Small intestine (tissue), 7 donors: ENCODE results near the gene PTPRR. TPM values are rescaled to one million over a fixed set of nuclear protein-coding genes. Genes with fewer than 3 reads are reported as not detected.
"Not testable (repeated sequence)": the region's sequence is repeated elsewhere in the genome, so short reads cannot be mapped to it uniquely, and the experiment has no call there.

Experiments used
- DNase-seq, 2 donors: peaks; one replicate each; pipeline versions ENCODE4 v3.0.0 to v3.0.0-alpha.2; 2013
- FAIRE-seq: peaks from 2 replicates; lab custom pipeline; 2012; peaks lifted over from hg19 to GRCh38; lab: Jason Lieb, UNC
- H3K27ac ChIP-seq, 3 donors: one replicate each; pipeline ENCODE4 v1.5.1; 2013; ENCODE audit warnings: low read length in 2 of 3, mild to moderate bottlenecking in 2 of 3, control low read depth in 1 of 3, inconsistent platforms in 1 of 3, low read depth in 1 of 3, moderate library complexity in 1 of 3
- H3K27me3 ChIP-seq, 3 donors: one replicate each; pipeline ENCODE4 v1.6.1; 2013; ENCODE audit warnings: low read length in 3 of 3, inconsistent platforms in 1 of 3; ENCODE audit not compliant: control insufficient read depth in 3 of 3, insufficient read depth in 3 of 3
- H3K36me3 ChIP-seq, 3 donors: one replicate each; pipeline ENCODE4 v1.6.1; 2013; ENCODE audit warnings: low read length in 3 of 3, inconsistent platforms in 1 of 3, low read depth in 1 of 3, mild to moderate bottlenecking in 1 of 3, moderate library complexity in 1 of 3; ENCODE audit not compliant: control insufficient read depth in 3 of 3, insufficient read depth in 2 of 3
- H3K4me1 ChIP-seq, 3 donors: one replicate each; pipeline ENCODE4 v1.6.1; 2013; ENCODE audit warnings: low read length in 2 of 3, inconsistent platforms in 1 of 3, low read depth in 1 of 3, mild to moderate bottlenecking in 1 of 3, moderate library complexity in 1 of 3; ENCODE audit not compliant: control insufficient read depth in 3 of 3, insufficient read depth in 2 of 3
- H3K4me3 ChIP-seq, 3 donors: one replicate each; pipeline ENCODE4 v1.5.1; 2013; ENCODE audit warnings: low read length in 3 of 3, control low read depth in 1 of 3, inconsistent platforms in 1 of 3, low read depth in 1 of 3, mild to moderate bottlenecking in 1 of 3, moderate library complexity in 1 of 3
- H3K9me3 ChIP-seq, 2 donors: one replicate each; pipeline ENCODE4 v1.6.1; 2013; ENCODE audit warnings: low read depth in 1 of 2, low read length in 1 of 2; ENCODE audit not compliant: control insufficient read depth in 2 of 2, insufficient read depth in 1 of 2
- WGBS, 3 donors: extraction: QIAGEN DNeasy Blood & Tissue Kit; methylation state at CpG; one replicate each; pipeline ENCODE4 v1.1.7; 2013; 5-methylcytosine and 5-hydroxymethylcytosine counted together
- polyA plus RNA-seq, 4 donors: library from polyadenylated mRNA; stranded (reverse) in 3 of 4; unstranded in 1 of 4; fragments of 200-250 nt in 3 of 4; fragments of 120-200 nt in 1 of 4; gene quantifications; one replicate each; pipeline versions ENCODE4 v1.2.1 to v1.2.3, GENCODE V29; 2013
- donor health status: healthy with polysubstance abuse.
- donor health status: control.
- donor health status: control.
- donor health status: Bipolar disorder and iron deficiency.
- donor health status: healthy.

The PTPRR gene
- polyA plus RNA-seq, 4 donors: 0.84 to 18.9 (median 5.4) TPM

DNA sequence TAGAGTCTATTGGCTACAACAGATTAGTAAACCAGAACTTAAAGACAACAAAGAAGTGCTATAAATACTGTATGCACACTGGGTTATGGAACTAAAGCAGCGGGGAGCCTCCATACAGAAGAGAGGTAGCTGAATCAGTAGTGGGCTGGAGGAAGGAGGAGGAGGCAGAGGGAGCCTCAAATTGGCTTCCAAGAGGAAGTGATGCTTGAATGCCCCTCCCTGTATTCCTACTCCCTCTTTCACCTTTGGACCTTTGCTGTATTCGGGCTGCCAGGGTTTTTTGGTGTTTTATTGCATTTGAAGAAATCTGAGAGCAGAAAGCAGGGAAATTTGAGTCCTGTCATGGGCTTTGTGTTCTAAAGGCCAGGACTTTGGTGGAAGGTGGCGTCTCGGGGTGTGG lies 179.3 kb downstream of the PTPRR start:
- peaks cover 0 to 4% (median 0%) of the 10 kb centered on the region in 3 donors for H3K4me1 ChIP-seq
- 35 to 62% (median 42%) methylated on average over 4 of the region's 4 CpGs for WGBS, 3 donors
- no peaks in the 10 kb centered on the region for H3K36me3 ChIP-seq
- no peaks in the 10 kb centered on the region for H3K27me3 ChIP-seq
- FAIRE-seq: no peak
- peak overlapping the region in 1 of 3 donors; percentile 22 for H3K27ac ChIP-seq
- H3K4me3 ChIP-seq: no peak overlapping the region
- no peaks in the 10 kb centered on the region for H3K9me3 ChIP-seq
- peak; percentile 48 to 51 for DNase-seq

DNA sequence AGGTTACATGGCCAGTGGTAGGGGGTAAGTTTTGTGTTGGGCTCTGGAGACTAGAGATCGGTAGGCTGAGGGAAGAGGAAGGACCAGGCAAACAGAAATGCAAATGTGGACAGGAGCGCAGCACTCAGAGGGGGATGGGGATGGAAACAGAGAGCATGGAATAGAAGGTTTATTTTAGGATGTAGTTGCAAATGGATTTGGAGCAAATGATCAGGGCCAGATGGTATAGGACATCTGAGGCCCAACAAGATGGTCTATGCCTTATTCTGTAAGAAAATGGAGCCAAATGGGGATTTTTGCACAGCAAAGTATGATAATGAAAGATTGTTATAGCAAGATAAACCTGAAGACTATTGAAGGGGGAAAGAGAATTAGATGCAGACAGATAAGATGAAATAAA lies 180.8 kb downstream of the PTPRR start:
- DNase-seq (no peak), FAIRE-seq (no peak)
- no peak overlapping the region for H3K27ac ChIP-seq
- H3K27me3 ChIP-seq: no peaks in the 10 kb centered on the region
- H3K36me3 ChIP-seq: no peaks in the 10 kb centered on the region
- 90 to 100% (median 91%) methylated on average over 2 of the region's 2 CpGs for WGBS, 3 donors
- peaks cover 0 to 4% (median 0%) of the 10 kb centered on the region in 3 donors for H3K4me1 ChIP-seq
- H3K4me3 ChIP-seq: no peak overlapping the region
- no peaks in the 10 kb centered on the region for H3K9me3 ChIP-seq

DNA sequence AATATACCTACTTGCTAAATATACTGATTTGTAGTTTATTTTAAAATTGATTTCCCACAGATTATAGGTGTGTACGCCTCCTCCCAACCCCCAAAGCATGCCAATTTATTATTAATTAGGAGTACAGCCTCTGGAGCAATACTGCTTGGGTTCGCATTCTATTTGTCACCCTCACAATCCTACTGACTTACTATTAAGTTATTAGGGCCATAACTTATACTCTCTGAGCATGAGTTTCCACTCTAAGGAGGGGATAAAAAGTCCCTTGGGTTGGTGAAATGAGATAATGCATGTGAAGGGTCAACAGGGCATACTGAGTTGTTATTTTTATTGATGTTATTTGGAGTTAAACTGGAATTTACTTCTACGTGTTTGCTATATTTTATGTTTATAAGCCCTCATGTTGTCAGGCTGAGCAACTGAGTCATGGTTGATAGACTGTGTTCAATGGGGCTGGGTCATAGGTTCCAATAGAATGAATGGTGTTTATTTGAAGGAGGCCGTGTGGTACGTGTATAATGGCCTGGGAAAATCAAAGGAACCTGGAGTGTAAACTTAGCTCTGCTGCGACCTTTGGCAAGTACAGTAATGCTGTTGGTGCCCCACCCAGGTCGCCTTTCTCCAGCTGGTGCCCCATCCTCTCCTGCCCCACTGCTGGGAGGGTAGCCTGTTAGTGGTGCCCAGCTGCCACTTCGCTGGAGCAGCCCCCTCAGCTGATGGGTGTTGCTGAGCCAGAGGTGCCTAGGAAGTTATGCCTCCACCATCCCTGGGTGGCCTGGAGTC lies 184.0 kb downstream of the PTPRR start:
- Histone ChIP-seq H3K9me3 (no peaks in the 10 kb centered on the region), H3K4me3 (no peak overlapping the region), H3K4me1 (peaks cover 0 to 2% (median 0%) of the 10 kb centered on the region in 3 donors), H3K27me3 (no peaks in the 10 kb centered on the region), H3K27ac (no peak overlapping the region), H3K36me3 (no peaks in the 10 kb centered on the region)
- FAIRE-seq: no peak
- peak; percentile 56 to 80 for DNase-seq
- 39 to 71% (median 48%) methylated on average over 8 of the region's 8 CpGs for WGBS, 3 donors

DNA sequence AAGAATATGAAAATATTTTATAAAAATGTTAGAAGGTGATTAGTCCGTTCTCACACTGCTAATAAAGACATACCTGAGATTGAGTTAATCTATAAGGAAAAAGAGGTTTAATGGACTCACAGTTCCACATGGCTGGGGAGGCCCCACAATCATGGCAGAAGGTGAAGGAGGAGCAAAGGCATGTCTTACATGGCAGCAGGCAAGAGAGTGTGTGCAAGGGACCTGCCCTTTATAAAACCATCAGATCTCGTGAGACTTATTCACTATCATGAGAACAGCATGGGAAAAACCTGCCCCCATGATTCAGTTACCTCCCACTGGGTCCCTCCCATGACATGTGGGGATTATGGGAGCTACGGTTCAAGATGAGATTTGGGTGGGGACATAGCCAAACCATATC lies 185.3 kb downstream of the PTPRR start:
- H3K4me3 ChIP-seq, H3K36me3 ChIP-seq, H3K4me1 ChIP-seq, DNase-seq, H3K27ac ChIP-seq, FAIRE-seq, H3K9me3 ChIP-seq, H3K27me3 ChIP-seq: not testable (repeated sequence)
- 85 to 90% (median 86%) methylated on average over 3 of the region's 3 CpGs for WGBS, 3 donors

DNA sequence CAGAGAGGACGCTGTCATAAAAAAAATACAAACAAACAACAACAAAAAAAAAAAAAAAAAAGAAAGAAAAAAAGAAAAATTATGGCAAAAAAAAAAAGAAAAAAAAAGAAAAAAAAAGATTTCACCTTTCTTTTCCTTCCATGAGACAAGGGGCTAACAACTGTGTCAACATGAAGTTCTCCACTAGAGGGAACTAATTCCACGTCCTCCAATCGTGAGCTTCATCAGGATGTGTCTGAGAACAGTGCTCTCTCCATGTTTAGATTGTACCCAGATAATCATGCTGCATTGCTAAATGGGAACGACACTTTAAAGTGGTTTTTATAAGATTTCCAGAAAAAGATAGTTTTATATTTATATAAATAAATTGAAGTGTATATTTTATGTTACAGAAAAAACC lies 187.2 kb downstream of the PTPRR start:
- 2 to 4% (median 3%) methylated on average over 4 of the region's 4 CpGs for WGBS, 3 donors
- DNase-seq: peak; percentile 79 to 82
- no peak overlapping the region for H3K4me3 ChIP-seq

DNA sequence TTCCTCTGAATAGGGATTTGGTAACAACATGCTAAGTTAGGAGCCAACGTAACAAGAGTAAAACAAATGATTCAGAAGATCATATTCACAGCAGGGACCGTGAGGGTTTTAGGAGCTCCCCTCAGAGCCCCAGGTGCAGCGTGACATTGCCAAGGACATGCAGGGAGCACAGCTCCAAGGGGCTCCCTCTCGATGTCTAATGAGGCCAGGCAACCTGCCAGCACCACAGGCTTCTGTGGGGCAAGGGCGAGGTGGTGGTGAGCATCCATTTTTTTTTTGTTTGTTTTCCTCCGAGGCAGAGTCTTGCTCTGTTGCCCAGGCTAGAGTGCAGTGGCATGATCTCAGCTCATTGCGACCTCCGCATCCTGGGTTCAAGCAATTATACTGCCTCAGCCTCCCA lies 188.3 kb downstream of the PTPRR start:
- Histone ChIP-seq H3K36me3 (no peaks in the 10 kb centered on the region), H3K27me3 (no peaks in the 10 kb centered on the region), H3K9me3 (no peaks in the 10 kb centered on the region), H3K4me3 (no peak overlapping the region), H3K4me1 (no peaks in the 10 kb centered on the region), H3K27ac (no peak overlapping the region)
- DNase-seq (no peak), FAIRE-seq (no peak)
- 70 to 77% (median 73%) methylated on average over 8 of the region's 8 CpGs for WGBS, 3 donors

More for the DNA sequence above, 187.2 kb downstream of the PTPRR start:
- no peaks in the 10 kb centered on the region for H3K4me1 ChIP-seq
- H3K9me3 ChIP-seq: no peaks in the 10 kb centered on the region
- no peak for FAIRE-seq
- no peaks in the 10 kb centered on the region for H3K36me3 ChIP-seq
- H3K27me3 ChIP-seq: no peaks in the 10 kb centered on the region
- H3K27ac ChIP-seq: no peak overlapping the region

DNA sequence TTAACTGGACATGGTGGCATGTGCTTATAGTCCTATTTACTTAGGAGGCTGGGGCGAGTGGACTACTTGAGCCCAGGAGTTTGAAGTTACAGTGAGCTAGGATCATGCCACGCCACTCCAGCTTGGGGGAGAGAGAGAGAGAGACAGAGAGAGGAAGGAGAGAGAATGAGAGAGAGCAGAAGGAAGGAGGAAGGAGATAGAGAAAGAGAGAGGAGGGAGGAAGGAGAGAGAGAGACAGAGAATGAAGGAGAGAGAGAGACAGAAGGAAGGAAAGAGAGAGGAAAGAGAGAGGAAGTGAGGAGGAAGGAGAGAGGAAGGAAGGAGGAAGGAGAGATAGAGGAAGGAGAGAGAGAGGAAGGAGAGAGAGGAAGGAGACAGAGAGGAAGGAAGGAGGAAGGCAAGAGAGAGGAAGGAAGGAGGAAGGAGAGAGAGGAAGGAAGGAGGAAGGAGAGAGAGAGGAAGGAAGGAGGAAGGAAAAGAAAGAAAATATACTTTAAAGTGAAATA lies 189.8 kb downstream of the PTPRR start:
- WGBS, 3 donors: 61 to 80% (median 77%) methylated on average over 2 of the region's 2 CpGs
- H3K4me3 ChIP-seq: no peak overlapping the region
- FAIRE-seq: no peak
- no peak overlapping the region for H3K27ac ChIP-seq
- H3K36me3 ChIP-seq: no peaks in the 10 kb centered on the region
- no peak for DNase-seq
- no peaks in the 10 kb centered on the region for H3K27me3 ChIP-seq
- H3K9me3 ChIP-seq: no peaks in the 10 kb centered on the region
- H3K4me1 ChIP-seq: no peaks in the 10 kb centered on the region

DNA sequence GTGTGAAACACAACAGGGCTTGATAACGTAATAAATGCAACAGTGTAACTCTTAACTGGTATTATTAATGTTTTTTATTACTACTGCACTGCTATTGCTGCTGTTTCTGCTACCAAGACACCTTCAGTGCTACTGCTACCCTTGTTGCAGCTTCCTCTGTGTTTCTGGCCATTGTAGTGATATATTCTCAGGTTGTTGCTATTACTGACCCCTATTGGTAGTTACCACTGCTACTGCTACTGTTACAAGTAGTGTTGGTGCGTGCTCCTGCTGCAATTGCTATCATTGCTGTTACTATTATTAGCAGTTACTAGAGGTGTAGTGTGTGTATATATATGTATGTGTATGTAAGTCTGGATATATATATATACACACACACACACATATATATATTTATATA lies 196.1 kb downstream of the PTPRR start:
- 80 to 93% (median 92%) methylated on average over 2 of the region's 2 CpGs for WGBS, 3 donors
- no peaks in the 10 kb centered on the region for H3K4me1 ChIP-seq
- DNase-seq: no peak
- FAIRE-seq: no peak
- no peaks in the 10 kb centered on the region for H3K9me3 ChIP-seq
- H3K36me3 ChIP-seq: no peaks in the 10 kb centered on the region
- H3K4me3 ChIP-seq: no peak overlapping the region
- no peaks in the 10 kb centered on the region for H3K27me3 ChIP-seq
- H3K27ac ChIP-seq: no peak overlapping the region
